Brain microvascular endothelial cell (primary cell): ENCODE data around the gene KIAA1586.

Experiments
- DNase-seq: peaks from one replicate; pipeline ENCODE4 v3.0.0-alpha.2; 2020
- H3K27ac ChIP-seq: fragments of 250-450 bp; sonication (Bioruptor Pico); 2 replicates; pipeline ENCODE4 v1.5.1; 2020; ENCODE audit warnings: mild to moderate bottlenecking, moderate library complexity
- H3K27me3 ChIP-seq: fragments of 250-450 bp; sonication (Bioruptor Pico); replicated peaks from 2 replicates; pipeline ENCODE4 v1.5.1; 2020; ENCODE audit warnings: mild to moderate bottlenecking
- H3K36me3 ChIP-seq: fragments of 250-450 bp; sonication (Bioruptor Pico); replicated peaks from 2 replicates; pipeline ENCODE4 v1.5.1; 2020; ENCODE audit warnings: mild to moderate bottlenecking
- H3K4me3 ChIP-seq: 2 replicates; pipeline ENCODE4 v1.5.1; 2011; ENCODE audit warnings: low read depth, mild to moderate bottlenecking, control low read depth, low read length, moderate library complexity
- in situ Hi-C: cut with HindIII; loops from 2 replicates; pipeline ENCODE4 v1.10.0; 2017; ENCODE audit warnings: low sequenced_read_pairs, low pct_ligation_motif_present
- TF ChIP-seq, protein P1 (sequence below): IDR thresholded peaks from 2 replicates; pipeline ENCODE4 v1.5.1; 2011; ENCODE audit warnings: low read depth, mild to moderate bottlenecking, moderate library complexity, low read length, control low read depth, inconsistent platforms; ENCODE audit errors: missing control alignments

Gene KIAA1586

DNA sequence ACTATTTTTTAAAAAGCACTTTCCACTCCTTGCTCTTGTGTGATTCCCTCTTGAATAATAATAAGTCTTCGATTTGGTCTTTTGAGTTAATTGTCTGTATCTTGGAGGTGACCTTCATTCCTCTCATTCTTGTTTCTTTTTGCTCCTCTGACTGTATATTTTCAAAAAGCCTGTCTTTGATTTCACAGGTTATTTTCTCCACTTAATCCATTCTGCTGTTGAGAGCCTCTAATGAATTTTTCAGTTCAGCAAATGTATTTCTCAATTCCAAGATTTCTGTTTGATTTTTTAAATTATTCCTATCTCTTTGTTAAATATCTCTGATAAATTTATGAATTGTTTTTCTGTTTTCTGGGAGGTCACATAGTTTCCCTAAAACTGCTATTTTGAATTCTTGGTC lies 21.7 kb upstream of the KIAA1586 start:
- Histone ChIP-seq H3K27ac (no peak overlapping the region), H3K27me3 (no peaks in the 10 kb centered on the region), H3K4me3 (no peak overlapping the region), H3K36me3 (no peaks in the 10 kb centered on the region)
- no peak for DNase-seq
- TF ChIP-seq, protein P1, sequence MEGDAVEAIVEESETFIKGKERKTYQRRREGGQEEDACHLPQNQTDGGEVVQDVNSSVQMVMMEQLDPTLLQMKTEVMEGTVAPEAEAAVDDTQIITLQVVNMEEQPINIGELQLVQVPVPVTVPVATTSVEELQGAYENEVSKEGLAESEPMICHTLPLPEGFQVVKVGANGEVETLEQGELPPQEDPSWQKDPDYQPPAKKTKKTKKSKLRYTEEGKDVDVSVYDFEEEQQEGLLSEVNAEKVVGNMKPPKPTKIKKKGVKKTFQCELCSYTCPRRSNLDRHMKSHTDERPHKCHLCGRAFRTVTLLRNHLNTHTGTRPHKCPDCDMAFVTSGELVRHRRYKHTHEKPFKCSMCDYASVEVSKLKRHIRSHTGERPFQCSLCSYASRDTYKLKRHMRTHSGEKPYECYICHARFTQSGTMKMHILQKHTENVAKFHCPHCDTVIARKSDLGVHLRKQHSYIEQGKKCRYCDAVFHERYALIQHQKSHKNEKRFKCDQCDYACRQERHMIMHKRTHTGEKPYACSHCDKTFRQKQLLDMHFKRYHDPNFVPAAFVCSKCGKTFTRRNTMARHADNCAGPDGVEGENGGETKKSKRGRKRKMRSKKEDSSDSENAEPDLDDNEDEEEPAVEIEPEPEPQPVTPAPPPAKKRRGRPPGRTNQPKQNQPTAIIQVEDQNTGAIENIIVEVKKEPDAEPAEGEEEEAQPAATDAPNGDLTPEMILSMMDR = no peak
- in situ Hi-C loops = no loop called here

DNA sequence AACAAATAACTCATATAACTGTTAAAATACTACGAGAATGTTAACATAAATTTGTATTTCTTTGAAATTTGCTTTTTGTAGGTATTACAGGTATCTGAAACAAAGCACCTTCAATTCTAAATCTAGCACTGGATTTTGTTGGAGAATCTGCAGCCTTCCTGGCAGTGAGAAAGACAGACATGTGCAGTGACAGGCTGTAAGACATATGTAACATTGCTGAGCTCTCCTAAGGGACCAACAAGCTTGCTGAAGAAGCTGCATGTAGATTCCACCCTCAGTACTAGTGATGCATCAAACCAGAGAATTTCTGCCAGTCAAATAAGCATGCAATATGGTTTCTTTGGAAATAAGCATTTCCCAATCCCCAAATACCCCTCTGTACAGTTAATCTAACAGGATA lies 20.5 kb upstream of the KIAA1586 start:
- in situ Hi-C loops = no loop called here
- TF ChIP-seq, protein P1 = no peak

DNA sequence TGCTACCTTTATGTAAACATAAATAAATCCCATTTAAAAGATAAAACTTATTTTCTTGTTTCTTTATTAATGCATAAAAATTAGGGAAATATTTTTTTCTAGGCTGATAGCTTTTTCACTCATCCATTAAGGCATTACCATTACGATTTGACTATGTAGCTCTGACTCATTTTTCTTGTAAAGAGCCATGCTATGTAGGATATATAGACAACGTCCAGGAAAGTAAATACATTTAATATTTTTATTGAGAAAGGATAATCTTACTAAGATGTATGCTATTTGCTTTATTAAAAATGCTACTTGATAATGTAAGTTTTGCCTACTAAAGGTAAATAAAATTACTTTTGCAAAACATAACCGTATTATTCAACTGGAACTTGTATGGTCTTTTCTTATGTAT lies 19.2 kb upstream of the KIAA1586 start:
- no peak overlapping the region for H3K27ac ChIP-seq
- in situ Hi-C loops = no loop called here
- TF ChIP-seq, protein P1 = no peak
- H3K27me3 ChIP-seq = no peaks in the 10 kb centered on the region
- no peaks in the 10 kb centered on the region for H3K36me3 ChIP-seq
- no peak for DNase-seq
- H3K4me3 ChIP-seq = no peak overlapping the region

More for the DNA sequence above, 20.5 kb upstream of the KIAA1586 start:
- Histone ChIP-seq H3K27ac (no peak overlapping the region), H3K4me3 (no peak overlapping the region), H3K27me3 (no peaks in the 10 kb centered on the region), H3K36me3 (no peaks in the 10 kb centered on the region)
- DNase-seq = no peak

DNA sequence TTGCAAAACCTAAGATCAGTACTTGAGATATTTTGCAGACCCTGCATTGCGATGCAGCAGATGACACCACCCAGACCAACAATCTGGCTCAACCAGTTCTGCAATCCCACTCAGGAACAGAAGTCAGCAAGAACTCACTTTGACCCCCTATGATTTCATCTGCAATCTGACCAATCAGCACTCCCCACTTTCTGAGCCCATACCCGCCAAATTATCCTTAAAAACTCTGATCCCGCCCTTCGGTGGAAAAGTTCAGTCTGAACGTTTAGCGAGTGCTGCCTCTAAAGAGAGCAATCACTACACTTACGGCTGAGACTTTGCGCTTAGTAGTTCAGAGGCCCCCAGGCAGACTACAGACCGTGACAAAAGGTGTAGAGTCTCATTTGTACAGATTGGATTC lies 17.3 kb upstream of the KIAA1586 start:
- in situ Hi-C loops = no loop called here
- no peak for DNase-seq
- Histone ChIP-seq H3K36me3 (no peaks in the 10 kb centered on the region), H3K27ac (no peak overlapping the region), H3K27me3 (no peaks in the 10 kb centered on the region), H3K4me3 (no peak overlapping the region)
- TF ChIP-seq, protein P1 = no peak

DNA sequence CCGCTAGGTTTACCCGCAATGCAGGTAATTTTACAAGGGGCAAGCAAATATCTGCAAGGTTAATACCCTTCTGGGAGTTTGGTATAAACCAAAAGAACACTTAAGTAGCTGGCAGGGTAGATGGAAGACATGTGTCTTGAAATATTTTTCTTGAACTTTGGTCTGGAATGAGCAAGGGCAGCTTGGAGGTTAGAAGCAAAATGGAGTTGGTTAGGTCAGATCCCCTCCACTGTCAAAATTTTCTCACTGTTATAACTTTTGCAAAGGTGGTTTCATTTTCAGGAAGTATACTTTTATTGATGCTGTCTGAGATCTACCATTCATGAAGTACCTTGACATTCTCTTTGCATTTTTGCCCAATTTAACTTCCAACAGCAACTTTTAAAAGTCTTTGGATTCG lies 13.3 kb upstream of the KIAA1586 start:
- no peaks in the 10 kb centered on the region for H3K27me3 ChIP-seq
- H3K27ac ChIP-seq = no peak overlapping the region
- no peak for DNase-seq
- no peaks in the 10 kb centered on the region for H3K36me3 ChIP-seq
- in situ Hi-C loops = no loop called here
- TF ChIP-seq, protein P1 = no peak
- no peak overlapping the region for H3K4me3 ChIP-seq

DNA sequence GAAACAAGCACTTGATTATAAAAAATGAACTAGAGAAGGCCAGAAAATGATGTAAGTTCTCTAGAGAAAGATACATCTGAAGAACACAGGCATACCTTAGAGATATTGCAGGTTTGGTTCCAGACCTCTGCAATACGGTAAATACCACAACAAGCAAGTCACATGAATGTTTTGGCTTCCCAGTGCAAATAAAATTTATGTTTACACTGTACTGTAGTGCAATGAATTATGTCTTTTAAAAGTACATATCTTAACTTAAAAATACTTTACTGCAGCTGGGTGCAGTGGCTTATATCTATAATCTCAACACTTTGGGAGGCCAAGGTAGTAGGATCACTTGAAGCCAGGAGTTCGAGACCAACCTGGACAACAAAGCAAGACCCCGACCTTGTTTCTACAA lies 10.9 kb upstream of the KIAA1586 start:
- TF ChIP-seq, protein P1 = no peak
- H3K36me3 ChIP-seq = no peaks in the 10 kb centered on the region
- H3K4me3 ChIP-seq = no peak overlapping the region
- no peak for DNase-seq
- H3K27me3 ChIP-seq = no peaks in the 10 kb centered on the region
- H3K27ac ChIP-seq = no peak overlapping the region
- in situ Hi-C loops = no loop called here
